SU-DHL-6 (cell line): ENCODE results near the gene ALS2CL.

Source experiments
- H2AFZ ChIP-seq: fragments of 200-600 bp; sonication (generic); 2 replicates; pipeline ENCODE4 v1.6.1; 2014; ENCODE audit warnings: low read depth, mild to moderate bottlenecking, moderate library complexity, mixed read lengths, antibody characterized with exemption, low read length; ENCODE audit not compliant: severe bottlenecking
- H3F3A ChIP-seq: fragments of 200-600 bp; shearing (Covaris generic); 2 replicates; pipeline ENCODE4 v1.6.0; 2016; ENCODE audit warnings: antibody characterized with exemption, mild to moderate bottlenecking; ENCODE audit not compliant: insufficient read depth
- H3K27ac ChIP-seq: fragments of 200-600 bp; sonication (generic); 2 replicates; pipeline ENCODE4 v1.5.1; 2016; ENCODE audit warnings: low read depth, mild to moderate bottlenecking, low read length, moderate library complexity, mixed read lengths
- H3K27me3 ChIP-seq: fragments of 200-600 bp; sonication (generic), shearing (Covaris generic); 2 replicates; pipeline ENCODE4 v1.6.0; 2014; ENCODE audit warnings: mild to moderate bottlenecking, low read length
- H3K36me3 ChIP-seq: fragments of 200-600 bp; sonication (generic); 2 replicates; pipeline ENCODE4 v1.6.1; 2014; ENCODE audit warnings: mild to moderate bottlenecking, low read length, mixed read lengths
- H3K4me2 ChIP-seq: fragments of 300-600, 200-600 bp; shearing (Covaris generic), sonication (generic); 2 replicates; pipeline ENCODE4 v1.6.0; 2014; ENCODE audit warnings: low read length, low read depth, mild to moderate bottlenecking; ENCODE audit not compliant: poor library complexity, severe bottlenecking
- H3K4me3 ChIP-seq: fragments of 200-600 bp; sonication (generic); 2 replicates; pipeline ENCODE4 v1.5.1; 2014; ENCODE audit warnings: antibody characterized with exemption, low read length, mild to moderate bottlenecking, mixed read lengths; ENCODE audit not compliant: insufficient read depth, poor library complexity, severe bottlenecking
- H3K79me2 ChIP-seq: fragments of 200-600 bp; sonication (generic); 2 replicates; pipeline ENCODE4 v1.6.1; 2014; ENCODE audit warnings: mild to moderate bottlenecking, low read length, moderate library complexity; ENCODE audit not compliant: insufficient read depth
- H3K9ac ChIP-seq: fragments of 200-600 bp; sonication (generic); 2 replicates; pipeline ENCODE4 v1.7.0; 2014; ENCODE audit warnings: mild to moderate bottlenecking, low read length
- H3K9me2 ChIP-seq: fragments of 200-600 bp; sonication (generic); replicated peaks from 2 replicates; pipeline ENCODE4 v1.6.1; 2014; ENCODE audit warnings: low read length; ENCODE audit not compliant: insufficient read depth
- H3K9me3 ChIP-seq: fragments of 200-600 bp; sonication (generic); 2 replicates; pipeline ENCODE4 v1.6.1; 2014; ENCODE audit warnings: low read length, mixed read lengths; ENCODE audit not compliant: insufficient read depth
- H4K20me1 ChIP-seq: fragments of 200-600 bp; sonication (generic); 2 replicates; pipeline ENCODE4 v1.6.1; 2014; ENCODE audit warnings: low read depth, mild to moderate bottlenecking, antibody characterized with exemption, low read length, moderate library complexity, mixed read lengths
- EZH2phosphoT487 ChIP-seq: fragments of 200-600 bp; sonication (generic), shearing (Covaris generic); conservative IDR thresholded peaks from 2 replicates; pipeline ENCODE4 v1.6.1; 2018; ENCODE audit warnings: mild to moderate bottlenecking, antibody characterized with exemption, low read length, moderate library complexity, mixed read lengths
- TF ChIP-seq, protein P1 (sequence below): fragments of 200-600 bp; sonication (generic); IDR thresholded peaks from one replicate; pipeline ENCODE4 v1.5.1; 2017; ENCODE audit warnings: antibody characterized with exemption, mild to moderate bottlenecking, low read length, moderate library complexity; ENCODE audit not compliant: insufficient read depth, poor library complexity, severe bottlenecking

ALS2CL gene

DNA sequence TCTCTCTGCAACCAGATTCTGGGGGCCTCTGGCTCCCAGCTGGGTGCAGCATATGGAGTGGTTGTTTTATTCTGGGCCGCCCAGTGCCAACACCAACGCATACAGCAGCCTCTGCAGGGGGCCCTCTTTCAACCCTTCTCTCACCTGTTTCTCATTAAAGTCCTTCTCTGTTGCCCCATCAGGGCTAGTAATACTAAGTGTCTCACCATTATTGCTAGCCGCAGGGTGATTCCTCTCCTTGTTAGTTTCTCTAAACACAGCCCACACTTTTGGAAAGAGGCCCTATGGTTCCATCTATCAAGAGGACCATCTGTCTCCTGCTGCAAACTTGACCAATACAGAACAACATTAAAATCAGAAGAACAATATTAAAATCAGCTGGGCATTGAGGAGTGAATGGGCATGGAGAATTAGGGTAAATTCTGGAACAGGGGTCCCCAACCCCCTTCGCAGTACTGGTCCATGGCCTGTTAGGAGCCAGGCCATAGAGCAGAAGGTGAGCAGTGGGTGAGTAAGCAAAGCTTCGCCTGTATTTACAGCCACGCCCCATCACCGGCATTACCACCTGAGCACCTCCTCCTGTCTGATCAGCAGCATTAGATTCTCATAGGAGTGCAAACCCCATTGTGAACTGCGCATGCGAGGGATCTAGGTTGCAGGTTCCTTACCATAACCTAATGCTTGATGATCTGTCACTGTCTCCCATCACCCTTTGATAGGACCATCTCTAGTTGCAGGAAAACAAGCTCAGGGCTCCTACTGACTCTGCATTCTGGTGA lies 36.5 kb downstream of the ALS2CL start:
- Histone ChIP-seq H3K4me3 (no peak overlapping the region), H3K27ac (no peak overlapping the region), H4K20me1 (no peaks in the 10 kb centered on the region), H2AFZ (no peak overlapping the region), H3K4me2 (no peak overlapping the region), H3K27me3 (no peaks in the 10 kb centered on the region), H3K79me2 (no peaks in the 10 kb centered on the region), H3K9me3 (peaks cover 3% of the 10 kb centered on the region; the same call in 1 of the 2 replicates), H3K9me2 (no peaks in the 10 kb centered on the region), H3K9ac (no peak overlapping the region), H3K36me3 (no peaks in the 10 kb centered on the region), H3F3A (no peaks in the 10 kb centered on the region)
- no peak for TF ChIP-seq EZH2phosphoT487
- TF ChIP-seq, protein P1, sequence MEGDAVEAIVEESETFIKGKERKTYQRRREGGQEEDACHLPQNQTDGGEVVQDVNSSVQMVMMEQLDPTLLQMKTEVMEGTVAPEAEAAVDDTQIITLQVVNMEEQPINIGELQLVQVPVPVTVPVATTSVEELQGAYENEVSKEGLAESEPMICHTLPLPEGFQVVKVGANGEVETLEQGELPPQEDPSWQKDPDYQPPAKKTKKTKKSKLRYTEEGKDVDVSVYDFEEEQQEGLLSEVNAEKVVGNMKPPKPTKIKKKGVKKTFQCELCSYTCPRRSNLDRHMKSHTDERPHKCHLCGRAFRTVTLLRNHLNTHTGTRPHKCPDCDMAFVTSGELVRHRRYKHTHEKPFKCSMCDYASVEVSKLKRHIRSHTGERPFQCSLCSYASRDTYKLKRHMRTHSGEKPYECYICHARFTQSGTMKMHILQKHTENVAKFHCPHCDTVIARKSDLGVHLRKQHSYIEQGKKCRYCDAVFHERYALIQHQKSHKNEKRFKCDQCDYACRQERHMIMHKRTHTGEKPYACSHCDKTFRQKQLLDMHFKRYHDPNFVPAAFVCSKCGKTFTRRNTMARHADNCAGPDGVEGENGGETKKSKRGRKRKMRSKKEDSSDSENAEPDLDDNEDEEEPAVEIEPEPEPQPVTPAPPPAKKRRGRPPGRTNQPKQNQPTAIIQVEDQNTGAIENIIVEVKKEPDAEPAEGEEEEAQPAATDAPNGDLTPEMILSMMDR: no peak

DNA sequence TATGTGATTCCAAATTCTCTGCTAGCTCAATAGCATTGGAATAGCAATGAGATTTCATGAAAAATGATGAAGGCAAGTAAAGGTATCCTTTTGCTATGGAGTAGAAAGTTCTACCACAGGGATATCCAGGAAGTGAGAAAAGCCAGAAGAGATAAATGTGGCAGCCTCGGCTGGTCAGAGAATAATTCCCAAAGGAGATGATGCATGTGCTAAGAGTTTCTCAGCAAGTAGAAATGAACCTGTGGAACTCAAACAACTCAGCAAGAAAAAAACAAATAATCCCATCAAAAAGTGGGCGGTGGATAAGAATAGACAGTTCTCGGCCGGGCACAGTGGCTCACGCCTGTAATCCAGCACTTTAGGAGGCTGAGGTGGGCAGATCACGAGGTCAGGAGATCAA lies 38.2 kb downstream of the ALS2CL start:
- H3K27ac ChIP-seq: no peak overlapping the region
- H4K20me1 ChIP-seq: no peaks in the 10 kb centered on the region
- H3K27me3 ChIP-seq: no peaks in the 10 kb centered on the region
- H3K4me2 ChIP-seq: no peak overlapping the region
- H3K9ac ChIP-seq: no peak overlapping the region
- no peaks in the 10 kb centered on the region for H3K9me2 ChIP-seq
- H3K36me3 ChIP-seq: no peaks in the 10 kb centered on the region
- TF ChIP-seq, protein P1: no peak
- TF ChIP-seq EZH2phosphoT487: no peak
- H2AFZ ChIP-seq: no peak overlapping the region
- H3F3A ChIP-seq: no peaks in the 10 kb centered on the region
- H3K9me3 ChIP-seq: peaks cover 8% of the 10 kb centered on the region; the same call in 1 of the 2 replicates
- H3K79me2 ChIP-seq: no peaks in the 10 kb centered on the region
- H3K4me3 ChIP-seq: no peak overlapping the region

DNA sequence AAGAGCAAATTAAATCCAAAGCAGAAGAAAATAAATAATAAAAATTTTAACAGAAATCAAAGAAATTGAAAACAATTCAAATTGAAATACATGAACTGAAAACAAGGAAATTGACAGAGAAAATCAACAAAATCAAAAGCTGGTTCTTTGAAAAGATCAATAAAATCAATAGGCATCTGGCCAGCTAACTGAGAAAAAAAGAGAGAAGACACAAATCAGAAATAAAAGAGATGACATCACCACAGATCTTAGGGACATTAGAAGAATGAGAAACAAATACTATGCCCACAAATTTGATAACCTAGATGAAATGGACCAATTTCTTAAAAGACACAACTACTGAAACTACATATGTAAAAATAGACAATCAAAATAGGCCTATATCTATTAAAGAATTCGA lies 42.4 kb downstream of the ALS2CL start:
- TF ChIP-seq, protein P1: no peak
- no peak for TF ChIP-seq EZH2phosphoT487
- Histone ChIP-seq H3F3A (no peaks in the 10 kb centered on the region), H2AFZ (no peak overlapping the region), H4K20me1 (no peaks in the 10 kb centered on the region), H3K27ac (no peak overlapping the region), H3K27me3 (no peaks in the 10 kb centered on the region), H3K4me2 (no peak overlapping the region), H3K9me3 (peaks cover 8% of the 10 kb centered on the region; the same call in 1 of the 2 replicates), H3K4me3 (no peak overlapping the region), H3K36me3 (no peaks in the 10 kb centered on the region), H3K9me2 (no peaks in the 10 kb centered on the region), H3K9ac (no peak overlapping the region), H3K79me2 (no peaks in the 10 kb centered on the region)
